ENCODE data around the gene RMND5B. TPM values are rescaled to one million over a fixed set of nuclear protein-coding genes. Genes with fewer than 3 reads are reported as not detected.

The RMND5B gene
- total and polyA plus RNA-seq, 9 donors = 22.6 to 38.6 (median 31.3) TPM

- peak; percentile 40 for DNase-seq
- Histone ChIP-seq H3K9me3 (replicated peaks; ENCODE audit: control insufficient read depth, low read depth, low read length) (no peaks in the 10 kb centered on the region), H3K36me3 (ENCODE audit: control insufficient read depth, insufficient read depth, low read length) (peaks cover 87% of the 10 kb centered on the region), H3K27ac (ENCODE audit: low read length) (no peak overlapping the region), H3K4me3 (ENCODE audit: low read length) (no peak overlapping the region), H3K4me1 (ENCODE audit: control insufficient read depth, insufficient read depth, low read length) (peaks cover 41% of the 10 kb centered on the region), H3K27me3 (ENCODE audit: control insufficient read depth, insufficient read depth, low read length) (no peaks in the 10 kb centered on the region)
- 71% methylated on average over 10 of the region's 14 CpGs for WGBS (ENCODE audit: insufficient coverage)
These were observed 15.4 kb downstream of the RMND5B start for GRCh38 chr5:178145965-178146820.

GRCh38 chr5:178147406-178147805 is 16.6 kb downstream of the RMND5B start:
- Histone ChIP-seq H3K27ac (ENCODE audit: low read length) (no peak overlapping the region), H3K4me3 (ENCODE audit: low read length) (no peak overlapping the region), H3K36me3 (ENCODE audit: control insufficient read depth, insufficient read depth, low read length) (peaks cover 83% of the 10 kb centered on the region), H3K4me1 (ENCODE audit: control insufficient read depth, insufficient read depth, low read length) (peaks cover 38% of the 10 kb centered on the region), H3K9me3 (replicated peaks; ENCODE audit: control insufficient read depth, low read depth, low read length) (no peaks in the 10 kb centered on the region), H3K27me3 (ENCODE audit: control insufficient read depth, insufficient read depth, low read length) (no peaks in the 10 kb centered on the region)
- WGBS (ENCODE audit: insufficient coverage) = 87% methylated on average over 15 of the region's 15 CpGs
- DNase-seq = no peak

- H3K36me3 ChIP-seq (ENCODE audit: control insufficient read depth, insufficient read depth, low read length) = peaks cover 67% of the 10 kb centered on the region
- H3K27me3 ChIP-seq (ENCODE audit: control insufficient read depth, insufficient read depth, low read length) = no peaks in the 10 kb centered on the region
- H3K9me3 ChIP-seq (replicated peaks; ENCODE audit: control insufficient read depth, low read depth, low read length) = no peaks in the 10 kb centered on the region
- H3K4me1 ChIP-seq (ENCODE audit: control insufficient read depth, insufficient read depth, low read length) = peaks cover 29% of the 10 kb centered on the region
- no peak for DNase-seq
- no peak overlapping the region for H3K4me3 ChIP-seq (ENCODE audit: low read length)
- peak overlapping the region; percentile 13 for H3K27ac ChIP-seq (ENCODE audit: low read length)
- 65% methylated on average over 7 of the region's 11 CpGs for WGBS (ENCODE audit: insufficient coverage)
These were observed 18.6 kb downstream of the RMND5B start for GRCh38 chr5:178149199-178149932.

- peaks cover 60% of the 10 kb centered on the region for H3K36me3 ChIP-seq (ENCODE audit: control insufficient read depth, insufficient read depth, low read length)
These were observed 20.3 kb downstream of the RMND5B start for GRCh38 chr5:178150977-178151734.

GRCh38 chr5:178152491-178153444 is 22.0 kb downstream of the RMND5B start:
- WGBS (ENCODE audit: insufficient coverage) = 70% methylated on average over 9 of the region's 31 CpGs
- Histone ChIP-seq H3K27ac (ENCODE audit: low read length) (no peak overlapping the region), H3K4me1 (ENCODE audit: control insufficient read depth, insufficient read depth, low read length) (peaks cover 25% of the 10 kb centered on the region), H3K36me3 (ENCODE audit: control insufficient read depth, insufficient read depth, low read length) (peaks cover 44% of the 10 kb centered on the region), H3K9me3 (replicated peaks; ENCODE audit: control insufficient read depth, low read depth, low read length) (no peaks in the 10 kb centered on the region), H3K27me3 (ENCODE audit: control insufficient read depth, insufficient read depth, low read length) (no peaks in the 10 kb centered on the region), H3K4me3 (ENCODE audit: low read length) (peak overlapping the region; percentile 62)
- DNase-seq = no peak

More at GRCh38 chr5:178150977-178151734, 20.3 kb downstream of the RMND5B start:
- Histone ChIP-seq H3K27me3 (ENCODE audit: control insufficient read depth, insufficient read depth, low read length) (no peaks in the 10 kb centered on the region), H3K9me3 (replicated peaks; ENCODE audit: control insufficient read depth, low read depth, low read length) (no peaks in the 10 kb centered on the region), H3K4me3 (ENCODE audit: low read length) (no peak overlapping the region), H3K4me1 (ENCODE audit: control insufficient read depth, insufficient read depth, low read length) (peaks cover 25% of the 10 kb centered on the region), H3K27ac (ENCODE audit: low read length) (no peak overlapping the region)
- 64% methylated on average over 11 of the region's 11 CpGs for WGBS (ENCODE audit: insufficient coverage)
- peak; percentile 43 for DNase-seq

DNA sequence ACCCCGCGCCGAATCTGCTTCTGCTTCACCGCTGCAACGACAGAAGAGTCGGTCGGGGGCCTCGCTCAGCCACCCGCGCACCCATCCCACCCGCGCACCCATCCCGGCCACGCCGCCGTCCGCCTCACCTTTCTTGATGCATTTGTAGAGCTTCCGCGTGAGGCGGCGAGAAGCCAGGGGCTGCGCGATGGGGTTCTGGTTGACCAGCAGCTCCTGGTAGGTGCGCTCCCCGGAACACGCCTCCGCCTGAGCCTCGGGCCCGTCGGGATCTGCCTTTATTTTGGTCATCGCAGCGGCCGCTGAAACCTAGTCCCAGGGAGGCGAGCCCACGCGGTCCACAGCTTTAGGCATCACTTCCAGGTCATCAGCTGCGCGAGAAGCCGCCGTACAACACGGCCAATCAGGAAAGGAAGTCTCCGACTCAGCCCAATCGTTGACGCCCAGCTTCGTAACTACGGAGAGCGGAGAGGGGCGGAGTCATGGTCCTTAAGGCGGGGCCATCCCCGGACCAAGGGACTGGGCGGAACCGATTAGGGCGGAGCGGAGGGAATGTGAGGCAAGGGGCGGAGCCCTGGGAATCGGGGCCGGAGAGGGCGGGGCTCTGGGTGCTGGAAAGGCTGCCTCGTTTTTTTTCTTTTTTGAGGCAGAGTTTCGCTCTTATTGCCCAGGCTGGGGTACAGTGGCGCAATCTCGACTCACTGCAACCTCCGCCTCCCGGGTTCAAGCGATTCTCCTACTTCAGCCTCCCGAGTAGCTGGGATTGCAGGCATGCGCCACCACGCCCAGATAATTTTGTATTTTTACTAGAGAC is 22.9 kb downstream of the RMND5B start, which contains the start of gene NHP2:
TSS of gene NHP2 (minus strand) at position 356 of the 811 bp plus-strand sequence. CDS start at position 288, 68 bp downstream.
- DNase-seq = peak; percentile 99
- peaks cover 34% of the 10 kb centered on the region for H3K36me3 ChIP-seq (ENCODE audit: control insufficient read depth, insufficient read depth, low read length)
- H3K9me3 ChIP-seq (replicated peaks; ENCODE audit: control insufficient read depth, low read depth, low read length) = no peaks in the 10 kb centered on the region
- peak within 1 kb of the TSS; percentile 32 for H3K27ac ChIP-seq (ENCODE audit: low read length)
- H3K4me1 ChIP-seq (ENCODE audit: control insufficient read depth, insufficient read depth, low read length) = peaks cover 22% of the 10 kb centered on the region
- no peaks in the 10 kb centered on the region for H3K27me3 ChIP-seq (ENCODE audit: control insufficient read depth, insufficient read depth, low read length)
- WGBS (ENCODE audit: insufficient coverage) = 2% methylated on average over 56 of the region's 68 CpGs
- H3K4me3 ChIP-seq (ENCODE audit: low read length) = peak within 1 kb of the TSS; percentile 62

- H3K36me3 ChIP-seq (ENCODE audit: control insufficient read depth, insufficient read depth, low read length) = peaks cover 21% of the 10 kb centered on the region
- H3K4me3 ChIP-seq (ENCODE audit: low read length) = no peak overlapping the region
- DNase-seq = no peak
- H3K27ac ChIP-seq (ENCODE audit: low read length) = no peak overlapping the region
- H3K4me1 ChIP-seq (ENCODE audit: control insufficient read depth, insufficient read depth, low read length) = peaks cover 15% of the 10 kb centered on the region
- no peaks in the 10 kb centered on the region for H3K9me3 ChIP-seq (replicated peaks; ENCODE audit: control insufficient read depth, low read depth, low read length)
- WGBS (ENCODE audit: insufficient coverage) = 62% methylated on average over 4 of the region's 8 CpGs
- H3K27me3 ChIP-seq (ENCODE audit: control insufficient read depth, insufficient read depth, low read length) = no peaks in the 10 kb centered on the region
These were observed 24.3 kb downstream of the RMND5B start for GRCh38 chr5:178155065-178155464.

DNA sequence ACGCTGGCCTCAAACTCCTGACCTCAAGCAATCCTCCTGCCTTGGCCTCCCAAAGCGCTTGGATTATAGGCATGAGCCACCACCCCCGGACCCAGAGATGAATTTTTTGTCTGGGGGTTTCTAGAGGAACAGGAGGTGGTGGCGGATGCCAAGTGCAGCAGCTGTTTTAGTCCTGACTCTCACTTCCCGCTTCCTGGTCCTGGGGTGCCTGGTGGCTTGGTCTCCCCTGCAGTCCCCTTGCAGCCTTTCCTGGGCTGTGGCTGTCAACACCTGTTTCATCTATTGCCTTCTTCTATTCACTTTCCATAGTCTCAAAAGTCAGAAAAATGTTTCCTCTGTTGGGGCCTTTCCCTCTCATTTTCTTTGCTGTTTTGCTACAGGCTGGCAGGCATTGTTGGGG is 29.4 kb downstream of the RMND5B start:
- WGBS (ENCODE audit: insufficient coverage) = 56% methylated on average over 3 of the region's 5 CpGs
- no peak overlapping the region for H3K4me3 ChIP-seq (ENCODE audit: low read length)
- DNase-seq = no peak
- no peak overlapping the region for H3K27ac ChIP-seq (ENCODE audit: low read length)
- H3K4me1 ChIP-seq (ENCODE audit: control insufficient read depth, insufficient read depth, low read length) = peaks cover 7% of the 10 kb centered on the region
- peaks cover 20% of the 10 kb centered on the region for H3K27me3 ChIP-seq (ENCODE audit: control insufficient read depth, insufficient read depth, low read length)
- no peaks in the 10 kb centered on the region for H3K36me3 ChIP-seq (ENCODE audit: control insufficient read depth, insufficient read depth, low read length)
- no peaks in the 10 kb centered on the region for H3K9me3 ChIP-seq (replicated peaks; ENCODE audit: control insufficient read depth, low read depth, low read length)

Data from muscle of leg (tissue), 11 donors.